SK-N-SH treated with all-trans-retinoic acid at 6 μM for 48 hours (cell line): ENCODE measurements around the gene CPNE5.
"Not testable (repeated sequence)": the region's sequence is repeated elsewhere in the genome, so short reads cannot be mapped to it uniquely, and the experiment has no call there.

ENCODE experiments used
- ATAC-seq: fragments of 200-7000 bp; cut with Tn5 transposase; 3 replicates; pipeline ENCODE4 v1.9.1; 2020; ENCODE audit warnings: mild to moderate bottlenecking, moderate library complexity
- ARNTL ChIP-seq: fragments of 450-650 bp; formaldehyde crosslinking; IDR thresholded peaks from 2 replicates; pipeline ENCODE4 v1.5.0; 2020; ENCODE audit warnings: low read depth, mild to moderate bottlenecking, moderate library complexity, borderline replicate concordance
- CREB5 ChIP-seq: fragments of 250-450 bp; sonication (Bioruptor Pico); IDR thresholded peaks from 2 replicates; pipeline ENCODE4 v1.5.1; 2020; ENCODE audit warnings: low read depth, mild to moderate bottlenecking, moderate library complexity
- CSDC2 ChIP-seq: fragments of 250-450 bp; sonication (Bioruptor Pico); IDR thresholded peaks from 2 replicates; pipeline ENCODE4 v1.5.0; 2020; ENCODE audit warnings: mild to moderate bottlenecking, moderate library complexity
- ESRRG ChIP-seq: fragments of 250-450 bp; sonication (Bioruptor Pico); IDR thresholded peaks from 2 replicates; pipeline ENCODE4 v1.6.1; 2021; ENCODE audit warnings: mild to moderate bottlenecking
- GLIS3 ChIP-seq: fragments of 250-450 bp; sonication (Bioruptor Pico); IDR thresholded peaks from 2 replicates; pipeline ENCODE4 v1.5.0; 2020; ENCODE audit warnings: mild to moderate bottlenecking, moderate library complexity
- ISL1 ChIP-seq: fragments of 250-450 bp; sonication (Bioruptor Pico); IDR thresholded peaks from 2 replicates; pipeline ENCODE4 v2.1.2; 2022; ENCODE audit warnings: mild to moderate bottlenecking, moderate library complexity
- OSR1 ChIP-seq: fragments of 250-450 bp; sonication (Bioruptor Pico); IDR thresholded peaks from 2 replicates; pipeline ENCODE4 v1.8.0; 2022; ENCODE audit warnings: moderate library complexity, mild to moderate bottlenecking, inconsistent platforms
- PATZ1 ChIP-seq: fragments of 250-450 bp; sonication (Bioruptor Pico); IDR thresholded peaks from 2 replicates; pipeline ENCODE4 v1.8.0; 2020; ENCODE audit warnings: mild to moderate bottlenecking, moderate library complexity, borderline replicate concordance
- PPARA ChIP-seq: fragments of 250-450 bp; sonication (Bioruptor Pico); IDR thresholded peaks from 2 replicates; pipeline ENCODE4 v1.5.0; 2020; ENCODE audit warnings: mild to moderate bottlenecking, borderline replicate concordance
- RARB ChIP-seq: fragments of 250-450 bp; sonication (Bioruptor Pico); IDR thresholded peaks from 2 replicates; pipeline ENCODE4 v1.8.0; 2021; ENCODE audit warnings: mild to moderate bottlenecking, moderate library complexity
- SNAI2 ChIP-seq: fragments of 250-450 bp; sonication (Bioruptor Pico); IDR thresholded peaks from 2 replicates; pipeline ENCODE4 v1.5.0; 2020; ENCODE audit warnings: mild to moderate bottlenecking, moderate library complexity
- TCF4 ChIP-seq: fragments of 250-450 bp; sonication (Bioruptor Pico); IDR thresholded peaks from 2 replicates; pipeline ENCODE4 v1.8.0; 2021; ENCODE audit warnings: mild to moderate bottlenecking, moderate library complexity, borderline replicate concordance
- TOX ChIP-seq: fragments of 250-450 bp; sonication (Bioruptor Pico); IDR thresholded peaks from 2 replicates; pipeline ENCODE4 v1.8.0; 2021; ENCODE audit warnings: mild to moderate bottlenecking, moderate library complexity, borderline replicate concordance
- ZC3H10 ChIP-seq: fragments of 250-450 bp; sonication (Bioruptor Pico); IDR thresholded peaks from 2 replicates; pipeline ENCODE4 v1.5.1; 2021; ENCODE audit warnings: mild to moderate bottlenecking, moderate library complexity
- ZFP3 ChIP-seq: fragments of 250-450 bp; sonication (Bioruptor Pico); IDR thresholded peaks from 2 replicates; pipeline ENCODE4 v1.5.0; 2020; ENCODE audit warnings: mild to moderate bottlenecking, moderate library complexity
- ZNF565 ChIP-seq: fragments of 450-650 bp; formaldehyde crosslinking; conservative IDR thresholded peaks from 2 replicates; pipeline ENCODE4 v1.5.0; 2020; ENCODE audit warnings: low read depth, mild to moderate bottlenecking, moderate library complexity
- ZNF70 ChIP-seq: fragments of 450-650 bp; formaldehyde crosslinking; IDR thresholded peaks from 2 replicates; pipeline ENCODE4 v1.5.0; 2020; ENCODE audit warnings: mild to moderate bottlenecking, moderate library complexity
- ZNF8 ChIP-seq: fragments of 450-650 bp; formaldehyde crosslinking; IDR thresholded peaks from 2 replicates; pipeline ENCODE4 v1.5.0; 2020; ENCODE audit warnings: mild to moderate bottlenecking, moderate library complexity
- TF ChIP-seq, protein P1 (sequence below): fragments of 250-450 bp; sonication (Bioruptor Pico); IDR thresholded peaks from 2 replicates; pipeline ENCODE4 v1.8.0; 2021; ENCODE audit warnings: low read depth, mild to moderate bottlenecking, moderate library complexity, borderline replicate concordance
- TF ChIP-seq, protein P2 (sequence below): fragments of 250-450 bp; sonication (Bioruptor Pico); IDR thresholded peaks from 2 replicates; pipeline ENCODE4 v1.5.1; 2021; ENCODE audit warnings: mild to moderate bottlenecking, moderate library complexity

Gene CPNE5

DNA sequence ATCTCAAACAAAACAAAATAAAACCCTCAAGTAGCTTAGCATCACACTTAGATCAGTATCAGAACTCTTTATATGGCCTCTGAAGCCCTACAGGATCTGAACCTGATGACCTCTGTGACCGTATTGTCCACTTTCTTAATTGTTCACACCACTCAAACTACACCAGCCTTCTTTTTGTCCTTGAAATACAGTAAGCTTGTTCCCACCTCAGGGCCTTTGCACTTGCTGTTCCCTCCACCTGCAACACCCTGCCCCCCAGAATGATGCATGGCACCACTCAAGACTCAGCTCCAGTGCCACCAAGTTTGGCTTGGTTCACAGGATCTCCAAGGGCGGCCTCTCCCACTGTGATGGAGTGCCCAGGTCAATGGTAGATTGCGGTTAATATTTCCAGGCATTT lies 25.7 kb downstream of the CPNE5 start:
- TF ChIP-seq, protein P1, sequence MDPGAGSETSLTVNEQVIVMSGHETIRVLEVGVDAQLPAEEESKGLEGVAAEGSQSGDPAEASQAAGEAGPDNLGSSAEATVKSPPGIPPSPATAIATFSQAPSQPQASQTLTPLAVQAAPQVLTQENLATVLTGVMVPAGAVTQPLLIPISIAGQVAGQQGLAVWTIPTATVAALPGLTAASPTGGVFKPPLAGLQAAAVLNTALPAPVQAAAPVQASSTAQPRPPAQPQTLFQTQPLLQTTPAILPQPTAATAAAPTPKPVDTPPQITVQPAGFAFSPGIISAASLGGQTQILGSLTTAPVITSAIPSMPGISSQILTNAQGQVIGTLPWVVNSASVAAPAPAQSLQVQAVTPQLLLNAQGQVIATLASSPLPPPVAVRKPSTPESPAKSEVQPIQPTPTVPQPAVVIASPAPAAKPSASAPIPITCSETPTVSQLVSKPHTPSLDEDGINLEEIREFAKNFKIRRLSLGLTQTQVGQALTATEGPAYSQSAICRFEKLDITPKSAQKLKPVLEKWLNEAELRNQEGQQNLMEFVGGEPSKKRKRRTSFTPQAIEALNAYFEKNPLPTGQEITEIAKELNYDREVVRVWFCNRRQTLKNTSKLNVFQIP (CRISPR knock-in tag): no peak
- TF ChIP-seq OSR1 (CRISPR knock-in tag) (no peak), ESRRG (CRISPR knock-in tag) (no peak), CSDC2 (CRISPR knock-in tag) (no peak), ZC3H10 (CRISPR knock-in tag) (no peak), TOX (no peak)
- no peak for ATAC-seq

DNA sequence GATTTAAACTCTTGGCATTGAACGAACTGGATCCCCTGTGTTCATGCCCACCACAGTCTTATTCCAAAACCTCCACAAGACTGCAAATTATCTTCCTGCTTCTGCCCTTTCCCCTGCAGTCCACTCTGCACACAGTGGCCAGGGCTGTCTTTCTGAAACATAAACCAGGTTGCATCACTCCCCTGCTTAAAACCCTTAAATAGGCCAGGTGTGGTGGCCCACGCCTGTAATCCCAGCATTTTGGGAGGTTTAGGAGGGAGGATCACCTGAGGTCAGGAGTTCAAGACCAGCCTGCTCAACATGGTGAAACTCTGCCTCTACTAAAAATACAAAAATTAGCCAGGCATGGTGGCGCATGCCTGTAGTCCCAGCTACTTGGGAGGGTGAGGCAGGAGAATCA lies 26.2 kb downstream of the CPNE5 start:
- not testable (repeated sequence) for ATAC-seq

DNA sequence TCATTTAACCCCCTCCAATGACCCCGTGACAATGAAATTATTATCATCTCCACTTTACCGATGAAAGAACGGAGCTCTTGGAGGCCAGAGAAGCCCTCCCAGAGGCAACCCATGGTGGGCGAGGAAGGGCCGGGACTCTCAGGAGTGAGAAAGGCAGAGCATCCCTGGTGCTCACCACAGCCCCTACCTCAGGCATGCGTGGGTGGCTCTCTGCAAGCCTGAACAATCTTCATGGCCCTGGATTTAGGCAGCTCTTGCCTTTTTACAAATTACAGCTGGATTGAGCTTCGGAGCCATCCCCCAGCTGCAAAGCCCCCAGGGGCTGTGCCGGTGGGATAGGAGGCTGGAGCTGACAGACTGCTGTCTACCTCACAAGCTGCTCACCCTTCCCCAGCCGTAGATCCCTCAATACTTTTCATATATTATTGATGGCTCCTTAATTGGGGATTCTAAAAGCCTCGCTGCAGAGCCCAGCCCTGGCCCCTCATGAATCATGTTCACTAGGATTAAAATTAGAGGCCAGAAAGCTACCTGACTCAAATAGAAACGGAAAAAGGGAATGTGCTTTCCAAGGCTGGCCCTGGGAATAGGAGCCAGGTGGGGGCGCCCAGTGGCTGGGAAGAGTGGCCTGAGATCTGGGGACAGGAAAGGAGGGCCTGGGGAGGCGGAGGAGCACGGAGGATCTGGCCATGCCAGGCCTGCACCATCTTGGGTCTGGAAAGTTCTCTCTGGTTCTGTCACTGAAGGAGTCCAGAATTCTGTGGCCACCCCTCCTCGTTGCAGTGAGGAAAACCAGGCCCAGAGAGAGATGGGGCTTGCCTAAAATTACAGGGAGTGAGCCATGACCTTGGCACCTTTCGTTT lies 29.1 kb downstream of the CPNE5 start:
- TF ChIP-seq, protein P1 (CRISPR knock-in tag): no peak
- no peak for TF ChIP-seq PATZ1 (CRISPR knock-in tag)
- TF ChIP-seq RARB (CRISPR knock-in tag): no peak
- TF ChIP-seq ARNTL (CRISPR knock-in tag): no peak
- ATAC-seq: peak; percentile 53; the same call in 2 of the 3 replicates

DNA sequence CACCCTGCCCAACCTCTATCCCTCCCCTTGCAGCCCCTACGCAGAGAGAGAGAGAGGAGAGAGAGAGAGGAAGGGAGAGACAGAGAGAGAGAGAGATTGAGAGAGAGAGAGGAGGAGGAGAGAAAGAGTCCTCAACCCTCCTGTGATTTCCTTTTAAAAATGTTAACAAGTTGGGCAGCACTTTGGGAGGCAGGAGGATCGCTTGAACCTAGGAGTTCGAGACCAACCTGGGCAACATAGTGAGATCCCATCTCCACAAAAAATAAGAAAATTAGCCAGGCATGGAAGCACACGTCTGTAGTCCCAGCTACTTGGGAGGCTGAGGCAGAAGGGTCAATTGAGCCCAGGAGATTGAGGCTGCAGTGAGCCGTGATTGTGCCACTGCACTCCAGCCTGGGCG lies 30.1 kb downstream of the CPNE5 start:
- no peak for TF ChIP-seq ZC3H10 (CRISPR knock-in tag)
- TF ChIP-seq ESRRG (CRISPR knock-in tag): no peak
- no peak for TF ChIP-seq ZFP3 (CRISPR knock-in tag)
- TF ChIP-seq ZNF70 (CRISPR knock-in tag): no peak
- TF ChIP-seq OSR1 (CRISPR knock-in tag): no peak
- TF ChIP-seq PPARA (CRISPR knock-in tag): no peak
- no peak for TF ChIP-seq TCF4 (CRISPR knock-in tag)
- TF ChIP-seq, protein P2, sequence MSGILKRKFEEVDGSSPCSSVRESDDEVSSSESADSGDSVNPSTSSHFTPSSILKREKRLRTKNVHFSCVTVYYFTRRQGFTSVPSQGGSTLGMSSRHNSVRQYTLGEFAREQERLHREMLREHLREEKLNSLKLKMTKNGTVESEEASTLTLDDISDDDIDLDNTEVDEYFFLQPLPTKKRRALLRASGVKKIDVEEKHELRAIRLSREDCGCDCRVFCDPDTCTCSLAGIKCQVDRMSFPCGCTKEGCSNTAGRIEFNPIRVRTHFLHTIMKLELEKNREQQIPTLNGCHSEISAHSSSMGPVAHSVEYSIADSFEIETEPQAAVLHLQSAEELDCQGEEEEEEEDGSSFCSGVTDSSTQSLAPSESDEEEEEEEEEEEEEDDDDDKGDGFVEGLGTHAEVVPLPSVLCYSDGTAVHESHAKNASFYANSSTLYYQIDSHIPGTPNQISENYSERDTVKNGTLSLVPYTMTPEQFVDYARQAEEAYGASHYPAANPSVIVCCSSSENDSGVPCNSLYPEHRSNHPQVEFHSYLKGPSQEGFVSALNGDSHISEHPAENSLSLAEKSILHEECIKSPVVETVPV (CRISPR knock-in tag): no peak
- TF ChIP-seq CSDC2 (CRISPR knock-in tag): no peak
- ATAC-seq: no peak

DNA sequence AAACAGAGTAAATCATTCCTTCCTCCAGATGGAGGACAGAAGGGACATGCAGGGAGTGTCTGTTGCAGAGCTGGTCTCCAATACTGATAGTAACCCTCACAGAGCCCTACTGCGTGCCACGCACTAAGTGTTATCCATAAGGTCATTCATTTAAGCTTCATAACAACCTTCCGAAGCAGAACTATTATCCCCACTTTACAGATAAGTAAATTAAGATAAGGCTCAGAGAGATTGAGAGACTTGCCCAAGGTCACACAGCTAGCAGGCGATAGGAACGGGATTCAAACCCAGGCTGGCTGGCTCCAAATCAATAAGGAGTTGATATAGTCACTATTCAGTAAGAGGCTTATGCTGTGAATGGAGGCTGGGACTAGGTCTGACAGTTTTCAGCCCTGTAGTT lies 30.6 kb downstream of the CPNE5 start:
- TF ChIP-seq TCF4 (CRISPR knock-in tag) (no peak), PPARA (CRISPR knock-in tag) (no peak), CSDC2 (CRISPR knock-in tag) (no peak), RARB (CRISPR knock-in tag) (no peak), ZNF8 (CRISPR knock-in tag) (no peak), CREB5 (CRISPR knock-in tag) (no peak), GLIS3 (CRISPR knock-in tag) (no peak), ARNTL (CRISPR knock-in tag) (no peak), ESRRG (CRISPR knock-in tag) (no peak), SNAI2 (CRISPR knock-in tag) (no peak), ZNF565 (no peak), ISL1 (CRISPR knock-in tag) (no peak)
- TF ChIP-seq, all 23 proteins: peak for 0
- no peak for ATAC-seq
